ENCODE measurements around the gene NUDT22. TPM values are rescaled to one million over a fixed set of nuclear protein-coding genes. Genes with fewer than 3 reads are reported as not detected.

NUDT22 gene
- total RNA-seq, 1 donor = 39.0 TPM

DNA sequence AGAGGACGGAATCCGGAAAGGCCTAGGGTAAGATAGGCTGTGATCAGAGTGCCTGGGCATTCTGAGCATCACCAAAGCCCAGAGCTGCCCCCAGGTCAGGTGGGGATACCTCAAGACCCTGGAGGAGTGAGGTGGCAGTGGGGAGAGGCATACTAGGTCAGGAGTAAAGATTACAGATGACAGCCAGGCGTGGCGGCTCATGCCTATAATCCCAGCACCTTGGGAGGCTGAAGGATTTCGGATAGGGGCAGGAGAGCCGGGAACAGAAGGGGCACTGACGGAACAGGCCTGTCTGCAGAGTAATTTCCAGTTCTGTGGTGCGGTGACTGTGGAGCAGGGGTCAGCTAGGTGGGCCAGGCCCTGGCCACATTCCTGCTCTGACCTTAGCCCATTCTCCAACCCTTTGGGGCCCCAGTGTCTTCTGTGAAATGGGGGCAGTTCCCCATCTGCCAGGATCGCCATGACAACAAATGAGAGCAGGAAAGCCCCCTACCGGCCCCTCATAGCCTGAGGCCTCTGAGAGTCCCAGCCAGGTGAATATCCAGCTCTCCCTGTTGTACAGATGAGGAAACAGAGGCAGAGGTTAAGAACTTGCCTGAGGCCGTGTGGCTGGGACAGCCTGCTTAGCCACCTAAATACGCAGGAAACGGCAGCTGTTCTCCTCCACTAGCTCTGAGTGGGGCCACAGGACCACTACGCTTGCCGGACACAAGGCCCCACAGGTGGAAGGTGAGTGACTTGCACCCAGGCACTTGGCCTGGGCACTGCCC lies 49.1 kb downstream of the NUDT22 start:
- no peak overlapping the region for H3K4me3 ChIP-seq (ENCODE audit: low read depth, low read length)
- no peak for DNase-seq (ENCODE audit: low read depth)
- TF ChIP-seq, protein P1, sequence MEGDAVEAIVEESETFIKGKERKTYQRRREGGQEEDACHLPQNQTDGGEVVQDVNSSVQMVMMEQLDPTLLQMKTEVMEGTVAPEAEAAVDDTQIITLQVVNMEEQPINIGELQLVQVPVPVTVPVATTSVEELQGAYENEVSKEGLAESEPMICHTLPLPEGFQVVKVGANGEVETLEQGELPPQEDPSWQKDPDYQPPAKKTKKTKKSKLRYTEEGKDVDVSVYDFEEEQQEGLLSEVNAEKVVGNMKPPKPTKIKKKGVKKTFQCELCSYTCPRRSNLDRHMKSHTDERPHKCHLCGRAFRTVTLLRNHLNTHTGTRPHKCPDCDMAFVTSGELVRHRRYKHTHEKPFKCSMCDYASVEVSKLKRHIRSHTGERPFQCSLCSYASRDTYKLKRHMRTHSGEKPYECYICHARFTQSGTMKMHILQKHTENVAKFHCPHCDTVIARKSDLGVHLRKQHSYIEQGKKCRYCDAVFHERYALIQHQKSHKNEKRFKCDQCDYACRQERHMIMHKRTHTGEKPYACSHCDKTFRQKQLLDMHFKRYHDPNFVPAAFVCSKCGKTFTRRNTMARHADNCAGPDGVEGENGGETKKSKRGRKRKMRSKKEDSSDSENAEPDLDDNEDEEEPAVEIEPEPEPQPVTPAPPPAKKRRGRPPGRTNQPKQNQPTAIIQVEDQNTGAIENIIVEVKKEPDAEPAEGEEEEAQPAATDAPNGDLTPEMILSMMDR (IDR thresholded peaks at IDR 0.05; ENCODE audit: insufficient read depth, low read length) = no peak

DNA sequence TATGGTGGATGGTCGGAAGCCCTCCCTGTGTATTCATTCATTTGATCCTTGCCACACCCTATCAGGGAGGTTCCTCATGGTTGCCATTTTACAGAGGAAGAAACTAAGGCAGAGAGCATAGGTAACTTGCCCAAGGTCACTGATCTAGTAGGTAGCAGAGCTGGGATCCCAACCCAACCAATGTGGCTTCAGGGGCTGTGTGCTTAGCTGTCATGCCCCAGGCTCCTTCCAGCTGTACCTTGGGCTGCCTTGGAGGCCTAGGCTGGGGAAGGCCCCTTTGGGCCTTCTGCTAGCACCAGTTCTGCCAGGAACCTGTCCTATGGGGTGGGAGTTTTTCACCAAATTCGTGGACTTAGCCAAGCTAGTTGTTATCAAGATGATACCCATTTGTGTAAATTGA lies 49.8 kb downstream of the NUDT22 start:
- TF ChIP-seq, protein P1 (IDR thresholded peaks at IDR 0.05; ENCODE audit: insufficient read depth, low read length) = no peak
- DNase-seq (ENCODE audit: low read depth) = no peak
- H3K4me3 ChIP-seq (ENCODE audit: low read depth, low read length) = no peak overlapping the region

DNA sequence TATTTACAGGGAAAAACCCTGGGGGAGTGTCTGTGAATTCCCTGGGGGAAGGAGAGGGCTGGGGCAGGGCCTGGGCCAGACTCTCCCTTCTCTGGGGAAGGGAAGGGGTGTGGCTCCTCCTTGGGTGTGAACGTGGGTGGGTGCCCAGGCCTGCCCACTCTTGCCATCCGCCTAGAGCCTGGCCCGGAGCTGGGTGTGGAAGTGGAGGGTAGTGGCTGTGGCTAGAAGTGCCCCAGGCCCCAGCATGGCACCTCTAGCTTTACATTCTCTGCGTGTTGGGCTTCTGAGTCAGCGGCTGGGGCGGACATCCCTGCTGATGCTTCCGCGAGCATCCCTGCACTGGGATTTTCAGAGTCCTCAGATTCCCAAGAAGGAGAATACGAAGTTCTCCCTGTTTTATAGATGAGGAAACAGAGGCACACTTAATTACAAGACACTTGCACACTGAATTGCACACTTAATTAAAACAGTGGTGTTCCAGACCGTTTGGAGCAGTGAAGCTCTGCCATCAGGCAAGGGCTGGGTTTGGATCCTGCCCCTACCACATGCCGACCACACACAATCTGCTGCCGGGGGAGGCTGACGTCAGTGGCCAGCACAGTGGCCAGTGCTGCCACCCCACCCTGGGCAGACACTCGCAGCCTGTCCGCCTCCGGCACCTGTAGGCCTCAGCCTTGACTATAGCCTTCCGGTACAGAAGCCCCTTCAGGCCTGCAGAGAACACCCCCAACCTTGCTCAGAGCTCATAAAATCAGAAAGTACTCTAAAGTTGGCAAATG lies 50.8 kb downstream of the NUDT22 start:
- no peak overlapping the region for H3K4me3 ChIP-seq (ENCODE audit: low read depth, low read length)
- no peak for DNase-seq (ENCODE audit: low read depth)
- TF ChIP-seq, protein P1 (IDR thresholded peaks at IDR 0.05; ENCODE audit: insufficient read depth, low read length) = no peak

DNA sequence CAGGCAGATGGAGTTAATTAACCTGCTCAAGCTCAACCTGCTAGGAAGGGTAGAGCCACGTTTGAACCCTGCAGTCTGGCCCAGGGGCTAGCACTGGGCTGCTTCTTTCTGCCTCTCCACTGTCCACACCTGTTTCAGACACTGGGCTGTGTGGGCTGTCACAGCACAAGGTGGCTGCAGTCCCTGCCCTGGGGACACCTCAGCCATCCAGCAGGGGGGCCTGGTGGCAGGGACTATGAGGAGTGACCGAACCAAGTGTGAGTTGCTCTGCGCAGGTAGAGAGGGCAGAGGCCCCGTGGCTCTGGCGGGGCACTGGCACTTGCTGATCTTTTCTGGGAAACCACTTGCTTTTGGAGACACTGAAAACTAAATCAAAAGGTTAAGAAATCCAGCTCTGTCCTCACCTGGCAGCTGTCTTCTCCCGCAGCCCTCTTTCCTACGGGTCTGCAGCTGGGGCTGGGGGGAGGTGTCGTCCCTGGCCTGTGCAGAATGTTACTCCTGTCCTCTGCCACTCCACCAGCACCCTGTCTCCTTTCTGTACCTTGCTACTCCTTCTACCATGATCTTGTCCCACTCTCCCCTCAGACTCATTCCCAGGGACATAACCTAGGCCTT lies 52.6 kb downstream of the NUDT22 start:
- TF ChIP-seq, protein P1 (IDR thresholded peaks at IDR 0.05; ENCODE audit: insufficient read depth, low read length) = no peak
- H3K4me3 ChIP-seq (ENCODE audit: low read depth, low read length) = no peak overlapping the region
- DNase-seq (ENCODE audit: low read depth) = no peak

Other genes starting within 250 kb of the NUDT22 start
- 5.5 and 32.4 TPM in 2 replicates for gene OTUB1, start 239.8 kb upstream of the NUDT22 start, total RNA-seq (ENCODE audit: low replicate concordance)
- 0.18 TPM in 1 of 2 replicates, not detected in the other for gene FLRT1, start 190.3 kb upstream of the NUDT22 start, total RNA-seq (ENCODE audit: low replicate concordance)
- gene MACROD1, start 60.2 kb upstream of the NUDT22 start, total RNA-seq (ENCODE audit: low replicate concordance) = 7.6 and 14.5 TPM in 2 replicates
- 112 and 142 TPM in 2 replicates for gene STIP1, start 40.1 kb upstream of the NUDT22 start, total RNA-seq (ENCODE audit: low replicate concordance)
- 7.0 and 7.2 TPM in 2 replicates for gene FERMT3, start 19.6 kb upstream of the NUDT22 start, total RNA-seq (ENCODE audit: low replicate concordance)
- 18.9 and 33.3 TPM in 2 replicates for gene TRPT1, start 88 bp upstream of the NUDT22 start, total RNA-seq (ENCODE audit: low replicate concordance)
- 6.5 and 9.0 TPM in 2 replicates for gene DNAJC4, start 4.3 kb downstream of the NUDT22 start, total RNA-seq (ENCODE audit: low replicate concordance)
- 17.3 and 37.5 TPM in 2 replicates for gene VEGFB, start 8.3 kb downstream of the NUDT22 start, total RNA-seq (ENCODE audit: low replicate concordance)
- gene FKBP2, start 14.8 kb downstream of the NUDT22 start, total RNA-seq (ENCODE audit: low replicate concordance) = 34.3 and 60.3 TPM in 2 replicates
- 42.1 and 264 TPM in 2 replicates for gene PPP1R14B, start 20.7 kb downstream of the NUDT22 start, total RNA-seq (ENCODE audit: low replicate concordance)
- gene PLCB3, start 25.3 kb downstream of the NUDT22 start, total RNA-seq (ENCODE audit: low replicate concordance) = 22.5 and 47.5 TPM in 2 replicates
- gene BAD, start 58.4 kb downstream of the NUDT22 start, total RNA-seq (ENCODE audit: low replicate concordance) = 56.2 and 69.6 TPM in 2 replicates
- 14.4 and 20.3 TPM in 2 replicates for gene GPR137, start 59.6 kb downstream of the NUDT22 start, total RNA-seq (ENCODE audit: low replicate concordance)
- not detected in 2 replicates for gene KCNK4, start 65.0 kb downstream of the NUDT22 start, total RNA-seq (ENCODE audit: low replicate concordance)
- gene CATSPERZ, start 74.1 kb downstream of the NUDT22 start, total RNA-seq (ENCODE audit: low replicate concordance) = not detected in 2 replicates
- gene ESRRA, start 79.2 kb downstream of the NUDT22 start, total RNA-seq (ENCODE audit: low replicate concordance) = 21.6 and 45.2 TPM in 2 replicates
- gene TRMT112, start 91.3 kb downstream of the NUDT22 start, total RNA-seq (ENCODE audit: low replicate concordance) = 177 and 274 TPM in 2 replicates
- gene PRDX5, start 91.8 kb downstream of the NUDT22 start, total RNA-seq (ENCODE audit: low replicate concordance) = 257 and 510 TPM in 2 replicates
- gene CCDC88B, start 113.9 kb downstream of the NUDT22 start, total RNA-seq (ENCODE audit: low replicate concordance) = 1.2 and 5.1 TPM in 2 replicates
- gene RPS6KA4, start 132.9 kb downstream of the NUDT22 start, total RNA-seq (ENCODE audit: low replicate concordance) = 47.3 and 72.1 TPM in 2 replicates